GM12878 (cell line): Measurements from ENCODE around the gene RTCA.

ENCODE experiments used
- CEBPB ChIP-seq, 2 experiments: fragments of 150-350 bp in 1 of 2; IDR thresholded peaks; 2 replicates each; pipeline ENCODE4 v1.6.1; 2012 to 2014; ENCODE audit warnings: low read depth in 2 of 2, low read length in 2 of 2, borderline replicate concordance in 1 of 2, inconsistent platforms in 1 of 2
- EZH2 ChIP-seq: IDR thresholded peaks from 2 replicates; pipeline ENCODE4 v1.6.1; 2012; ENCODE audit warnings: low read depth, mild to moderate bottlenecking, control low read depth, inconsistent platforms, low read length, borderline replicate concordance; ENCODE audit not compliant: control insufficient read depth
- JUNB ChIP-seq: IDR thresholded peaks from 2 replicates; pipeline ENCODE4 v1.6.1; 2016; ENCODE audit warnings: antibody characterized with exemption, mild to moderate bottlenecking
- KDM1A ChIP-seq: fragments of 200-600 bp; sonication (generic); IDR thresholded peaks from 2 replicates; pipeline ENCODE4 v1.6.1; 2016; ENCODE audit warnings: borderline replicate concordance
- NFXL1 ChIP-seq: fragments of 450-650 bp; IDR thresholded peaks from 2 replicates; pipeline ENCODE4 v1.6.1; 2017; ENCODE audit warnings: antibody characterized with exemption, mild to moderate bottlenecking, borderline replicate concordance
- POLR2A ChIP-seq: IDR thresholded peaks from 2 replicates; pipeline ENCODE4 v1.6.1; 2011; ENCODE audit warnings: low read depth, mild to moderate bottlenecking, low read length
- SIX5 ChIP-seq: IDR thresholded peaks from 2 replicates; pipeline ENCODE4 v1.6.1; 2011; ENCODE audit warnings: mild to moderate bottlenecking, low read depth, low read length, moderate library complexity; ENCODE audit not compliant: severe bottlenecking
- SPI1 ChIP-seq: IDR thresholded peaks from 2 replicates; pipeline ENCODE4 v1.6.1; 2011; ENCODE audit warnings: low read depth, mild to moderate bottlenecking, low read length, moderate library complexity, borderline replicate concordance; ENCODE audit not compliant: insufficient read depth
- STAT3 ChIP-seq: IDR thresholded peaks from 2 replicates; pipeline ENCODE4 v1.6.1; 2011; ENCODE audit warnings: low read depth, low read length, improper control_type of control experiment
- TBL1XR1 ChIP-seq: IDR thresholded peaks from 2 replicates; pipeline ENCODE4 v1.6.1; 2012; ENCODE audit warnings: low read depth, low read length, improper control_type of control experiment
- TCF12 ChIP-seq: IDR thresholded peaks from 2 replicates; pipeline ENCODE4 v1.6.1; 2011; ENCODE audit warnings: low read depth, mild to moderate bottlenecking, low read length
- ZNF622 ChIP-seq: fragments of 450-650 bp; IDR thresholded peaks from 2 replicates; pipeline ENCODE4 v1.6.1; 2017; ENCODE audit warnings: mild to moderate bottlenecking, inconsistent platforms
- TF ChIP-seq, protein P1 (sequence below): fragments of 450-650 bp; formaldehyde crosslinking; IDR thresholded peaks from 2 replicates; pipeline ENCODE4 v1.4.0; 2020; ENCODE audit warnings: mild to moderate bottlenecking, moderate library complexity
- TF ChIP-seq, protein P2 (sequence below), 3 experiments: IDR thresholded peaks in 2 of 3; conservative IDR thresholded peaks in 1 of 3; 2 replicates each; pipeline ENCODE4 v1.5.1; 2011; ENCODE audit warnings: low read depth in 3 of 3, low read length in 3 of 3, mild to moderate bottlenecking in 3 of 3, control low read depth in 2 of 3, moderate library complexity in 2 of 3, inconsistent platforms in 1 of 3, mixed read lengths in 1 of 3; ENCODE audit not compliant: control insufficient read depth in 2 of 3, insufficient read depth in 1 of 3; ENCODE audit errors: extremely low read depth in 1 of 3

GRCh38 chr1:100279954-100280682 is 14.1 kb downstream of the RTCA start:
- no peak for TF ChIP-seq KDM1A
- TF ChIP-seq TBL1XR1: no peak
- no peak for TF ChIP-seq TCF12
- TF ChIP-seq, protein P1, sequence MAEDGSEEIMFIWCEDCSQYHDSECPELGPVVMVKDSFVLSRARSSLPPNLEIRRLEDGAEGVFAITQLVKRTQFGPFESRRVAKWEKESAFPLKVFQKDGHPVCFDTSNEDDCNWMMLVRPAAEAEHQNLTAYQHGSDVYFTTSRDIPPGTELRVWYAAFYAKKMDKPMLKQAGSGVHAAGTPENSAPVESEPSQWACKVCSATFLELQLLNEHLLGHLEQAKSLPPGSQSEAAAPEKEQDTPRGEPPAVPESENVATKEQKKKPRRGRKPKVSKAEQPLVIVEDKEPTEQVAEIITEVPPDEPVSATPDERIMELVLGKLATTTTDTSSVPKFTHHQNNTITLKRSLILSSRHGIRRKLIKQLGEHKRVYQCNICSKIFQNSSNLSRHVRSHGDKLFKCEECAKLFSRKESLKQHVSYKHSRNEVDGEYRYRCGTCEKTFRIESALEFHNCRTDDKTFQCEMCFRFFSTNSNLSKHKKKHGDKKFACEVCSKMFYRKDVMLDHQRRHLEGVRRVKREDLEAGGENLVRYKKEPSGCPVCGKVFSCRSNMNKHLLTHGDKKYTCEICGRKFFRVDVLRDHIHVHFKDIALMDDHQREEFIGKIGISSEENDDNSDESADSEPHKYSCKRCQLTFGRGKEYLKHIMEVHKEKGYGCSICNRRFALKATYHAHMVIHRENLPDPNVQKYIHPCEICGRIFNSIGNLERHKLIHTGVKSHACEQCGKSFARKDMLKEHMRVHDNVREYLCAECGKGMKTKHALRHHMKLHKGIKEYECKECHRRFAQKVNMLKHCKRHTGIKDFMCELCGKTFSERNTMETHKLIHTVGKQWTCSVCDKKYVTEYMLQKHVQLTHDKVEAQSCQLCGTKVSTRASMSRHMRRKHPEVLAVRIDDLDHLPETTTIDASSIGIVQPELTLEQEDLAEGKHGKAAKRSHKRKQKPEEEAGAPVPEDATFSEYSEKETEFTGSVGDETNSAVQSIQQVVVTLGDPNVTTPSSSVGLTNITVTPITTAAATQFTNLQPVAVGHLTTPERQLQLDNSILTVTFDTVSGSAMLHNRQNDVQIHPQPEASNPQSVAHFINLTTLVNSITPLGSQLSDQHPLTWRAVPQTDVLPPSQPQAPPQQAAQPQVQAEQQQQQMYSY (CRISPR knock-in tag): no peak
- TF ChIP-seq EZH2: no peak
- no peak for TF ChIP-seq SPI1
- no peak for TF ChIP-seq CEBPB (IDR thresholded peaks at IDR 0.05; ENCODE audit: borderline replicate concordance in 1 of 2, low read depth in 2 of 2, low read length in 2 of 2)
- TF ChIP-seq POLR2A: no peak
- TF ChIP-seq ZNF622: no peak
- TF ChIP-seq STAT3: no peak
- TF ChIP-seq, protein P2, sequence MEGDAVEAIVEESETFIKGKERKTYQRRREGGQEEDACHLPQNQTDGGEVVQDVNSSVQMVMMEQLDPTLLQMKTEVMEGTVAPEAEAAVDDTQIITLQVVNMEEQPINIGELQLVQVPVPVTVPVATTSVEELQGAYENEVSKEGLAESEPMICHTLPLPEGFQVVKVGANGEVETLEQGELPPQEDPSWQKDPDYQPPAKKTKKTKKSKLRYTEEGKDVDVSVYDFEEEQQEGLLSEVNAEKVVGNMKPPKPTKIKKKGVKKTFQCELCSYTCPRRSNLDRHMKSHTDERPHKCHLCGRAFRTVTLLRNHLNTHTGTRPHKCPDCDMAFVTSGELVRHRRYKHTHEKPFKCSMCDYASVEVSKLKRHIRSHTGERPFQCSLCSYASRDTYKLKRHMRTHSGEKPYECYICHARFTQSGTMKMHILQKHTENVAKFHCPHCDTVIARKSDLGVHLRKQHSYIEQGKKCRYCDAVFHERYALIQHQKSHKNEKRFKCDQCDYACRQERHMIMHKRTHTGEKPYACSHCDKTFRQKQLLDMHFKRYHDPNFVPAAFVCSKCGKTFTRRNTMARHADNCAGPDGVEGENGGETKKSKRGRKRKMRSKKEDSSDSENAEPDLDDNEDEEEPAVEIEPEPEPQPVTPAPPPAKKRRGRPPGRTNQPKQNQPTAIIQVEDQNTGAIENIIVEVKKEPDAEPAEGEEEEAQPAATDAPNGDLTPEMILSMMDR (IDR thresholded peaks at IDR 0.05 in 2 of 3, conservative IDR thresholded peaks at IDR 0.05 in 1 of 3; ENCODE audit: control insufficient read depth in 2 of 3, extremely low read depth in 1 of 3, insufficient read depth in 1 of 3, low read depth in 3 of 3, low read length in 3 of 3): no peak
- no peak for TF ChIP-seq NFXL1
- TF ChIP-seq JUNB: no peak
- no peak for TF ChIP-seq SIX5
